BLaER1 treated with 17β-estradiol and CSF1 and Interleukin-3, amounts not matched to agents 10 nM and 100 nM (cell line): Measurements from ENCODE around the gene RPRD1B.

Source experiments
- H3K27ac ChIP-seq, 11 experiments: shearing (Covaris generic); formaldehyde crosslinking; 2 replicates each; pipeline ENCODE4 v1.8.1; 2022
- H3K27me3 ChIP-seq, 11 experiments: shearing (Covaris generic); formaldehyde crosslinking; 2 replicates each; pipeline ENCODE4 v1.8.1; 2022
- H3K36me3 ChIP-seq, 11 experiments: shearing (Covaris generic); formaldehyde crosslinking; 2 replicates each; pipeline ENCODE4 v1.8.1; 2022
- H3K4me1 ChIP-seq, 10 experiments: shearing (Covaris generic); formaldehyde crosslinking; 2 replicates each; pipeline ENCODE4 v1.8.1; 2022
- H3K4me2 ChIP-seq, 11 experiments: shearing (Covaris generic); formaldehyde crosslinking; 2 replicates each; pipeline ENCODE4 v1.8.1; 2022
- H3K4me3 ChIP-seq, 10 experiments: shearing (Covaris generic); formaldehyde crosslinking; 2 replicates each; pipeline ENCODE4 v1.8.1; 2022
- H3K9ac ChIP-seq, 11 experiments: shearing (Covaris generic); formaldehyde crosslinking; 2 replicates each; pipeline ENCODE4 v1.8.1; 2022
- H3K9me3 ChIP-seq, 11 experiments: shearing (Covaris generic); formaldehyde crosslinking; replicated peaks in 1 of 11; 2 replicates each; pipeline ENCODE4 v1.8.1; 2022
- H4K20me1 ChIP-seq, 11 experiments: shearing (Covaris generic); formaldehyde crosslinking; 2 replicates each; pipeline ENCODE4 v1.8.1; 2022
- Cebpa-rat ChIP-seq, 11 experiments: shearing (Covaris generic); IDR thresholded peaks; 2 replicates each; pipeline ENCODE4 v1.8.1; 2022

Gene RPRD1B

GRCh38 chr20:38111366-38112232 is 78.1 kb downstream of the RPRD1B start:
- Histone ChIP-seq H3K9ac (no peak overlapping the region), H3K9me3 (no peaks in the 10 kb centered on the region), H3K4me1 (peaks cover 8 to 22% (median 16%) of the 10 kb centered on the region in 10 experiments), H3K4me3 (no peak overlapping the region), H3K27ac (peak overlapping the region in 2 of 11 experiments; percentile 24 to 27; a peak in 2 of 22 replicates), H3K27me3 (no peaks in the 10 kb centered on the region), H4K20me1 (no peaks in the 10 kb centered on the region), H3K4me2 (peak overlapping the region in 7 of 11 experiments; percentile 8 to 45 (median 22); a peak in 9 of 22 replicates), H3K36me3 (no peaks in the 10 kb centered on the region)
- no peak for TF ChIP-seq Cebpa-rat (IDR thresholded peaks at IDR 0.05)

- TF ChIP-seq Cebpa-rat (IDR thresholded peaks at IDR 0.05), result no peak
- H3K9me3 ChIP-seq, result no peaks in the 10 kb centered on the region
- H3K4me1 ChIP-seq, result peaks cover 8 to 22% (median 16%) of the 10 kb centered on the region in 10 experiments
- no peaks in the 10 kb centered on the region for H3K36me3 ChIP-seq
- H3K9ac ChIP-seq, result no peak overlapping the region
- no peak overlapping the region for H3K27ac ChIP-seq
- H3K4me2 ChIP-seq, result peak overlapping the region in 5 of 11 experiments; percentile 8 to 45 (median 22); a peak in 7 of 22 replicates
- H3K27me3 ChIP-seq, result no peaks in the 10 kb centered on the region
- no peak overlapping the region for H3K4me3 ChIP-seq
- no peaks in the 10 kb centered on the region for H4K20me1 ChIP-seq
Observed at GRCh38 chr20:38112261-38112929, 78.8 kb downstream of the RPRD1B start.

DNA sequence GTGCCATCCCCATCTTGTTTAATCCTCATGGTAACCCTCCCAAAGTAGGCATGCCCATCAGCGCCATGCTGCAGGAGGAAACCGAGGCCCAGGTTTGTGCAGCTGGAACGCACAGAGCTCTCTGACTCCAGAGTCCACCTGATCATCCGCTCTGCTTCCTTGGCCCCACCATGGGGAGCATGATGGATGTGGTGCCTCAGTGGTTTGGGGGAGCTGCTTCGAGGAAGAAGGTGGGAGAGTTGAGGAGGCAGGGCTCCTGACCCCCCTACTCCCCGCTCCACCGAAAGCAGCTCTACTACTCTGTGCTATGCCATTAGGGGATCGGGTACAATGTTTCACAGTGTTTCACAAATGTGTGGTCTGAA is 79.4 kb downstream of the RPRD1B start:
- no peak overlapping the region for H3K4me2 ChIP-seq
- no peaks in the 10 kb centered on the region for H4K20me1 ChIP-seq
- no peak overlapping the region for H3K9ac ChIP-seq
- no peak overlapping the region; a peak in 1 of 22 replicates for H3K27ac ChIP-seq
- TF ChIP-seq Cebpa-rat (IDR thresholded peaks at IDR 0.05), result no peak
- H3K4me1 ChIP-seq, result peaks cover 8 to 22% (median 16%) of the 10 kb centered on the region in 10 experiments
- no peaks in the 10 kb centered on the region for H3K9me3 ChIP-seq
- no peak overlapping the region for H3K4me3 ChIP-seq
- H3K27me3 ChIP-seq, result no peaks in the 10 kb centered on the region
- H3K36me3 ChIP-seq, result no peaks in the 10 kb centered on the region

DNA sequence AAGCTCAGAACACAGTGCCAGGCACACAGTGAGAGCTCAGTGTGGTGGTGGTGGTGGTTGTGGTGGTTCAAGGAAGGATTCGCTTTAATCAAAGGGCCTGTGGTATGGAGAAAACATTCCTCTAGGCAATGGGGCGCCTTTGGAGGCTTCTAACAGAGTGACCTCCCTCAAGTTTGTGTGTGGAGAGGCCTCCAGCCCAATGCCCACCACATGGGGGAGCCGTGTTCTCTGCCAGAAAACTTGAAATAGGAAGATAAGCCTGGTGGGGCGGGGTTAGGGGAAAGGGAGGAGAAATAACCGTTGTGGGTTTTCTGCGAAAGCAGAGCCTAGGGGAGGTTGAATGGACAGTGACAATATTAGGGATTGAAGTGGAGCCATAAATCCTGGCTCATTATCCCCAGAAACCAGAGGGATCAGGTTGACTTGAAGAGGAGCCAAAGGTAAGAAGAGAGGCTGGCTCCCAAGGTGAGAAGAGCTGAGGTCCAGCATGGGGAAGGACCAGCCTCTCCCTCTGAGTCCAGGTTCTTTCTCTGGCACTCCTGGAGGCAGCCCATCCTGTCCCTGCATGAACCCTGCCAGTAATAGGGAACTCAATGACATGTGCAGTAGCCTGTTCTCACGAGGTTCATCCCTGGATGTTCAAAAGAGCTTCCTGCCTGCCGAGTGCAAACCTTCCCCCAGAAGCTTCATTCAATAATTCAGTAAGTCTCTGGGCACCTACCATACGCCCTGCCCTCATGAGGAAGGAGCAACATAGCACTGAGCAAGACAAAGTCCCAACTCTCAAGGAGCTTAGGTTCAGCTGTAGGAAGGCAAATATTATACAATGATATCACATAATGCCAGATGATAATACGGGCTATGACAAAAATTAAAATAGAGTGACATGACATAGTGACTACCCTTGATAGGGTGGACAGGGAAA is 80.1 kb downstream of the RPRD1B start:
- no peaks in the 10 kb centered on the region for H3K9me3 ChIP-seq
- H3K4me2 ChIP-seq, result peak overlapping the region in 5 of 11 experiments; percentile 37 to 76 (median 56); a peak in 9 of 22 replicates
- H3K4me3 ChIP-seq, result no peak overlapping the region
- H3K36me3 ChIP-seq, result no peaks in the 10 kb centered on the region
- H3K4me1 ChIP-seq, result peaks cover 8 to 22% (median 16%) of the 10 kb centered on the region in 10 experiments
- H3K27ac ChIP-seq, result no peak overlapping the region; a peak in 1 of 22 replicates
- no peak overlapping the region for H3K9ac ChIP-seq
- no peaks in the 10 kb centered on the region for H3K27me3 ChIP-seq
- no peak for TF ChIP-seq Cebpa-rat (IDR thresholded peaks at IDR 0.05)
- no peaks in the 10 kb centered on the region for H4K20me1 ChIP-seq

DNA sequence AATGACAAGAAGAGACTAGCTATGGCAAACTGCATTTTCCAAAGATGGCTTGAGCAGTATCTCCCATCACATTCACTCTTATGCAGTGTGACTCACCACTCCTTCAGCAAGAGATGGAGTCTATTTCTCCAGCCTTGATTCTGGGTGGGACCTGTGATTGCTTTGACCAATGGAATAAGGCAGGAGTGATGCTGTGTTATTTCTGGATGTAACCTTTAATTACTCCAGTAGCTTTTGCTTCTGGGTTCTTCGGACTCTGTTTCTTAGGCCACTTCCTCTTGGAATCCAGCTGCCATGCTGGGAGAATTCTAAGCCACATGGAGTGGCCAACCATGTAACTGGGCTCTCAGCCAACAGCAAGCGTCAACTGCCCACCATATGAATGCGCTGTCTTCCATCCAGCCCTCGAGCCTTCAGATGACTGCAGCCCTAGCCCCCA is 80.8 kb downstream of the RPRD1B start:
- no peak overlapping the region for H3K27ac ChIP-seq
- peak overlapping the region in 2 of 11 experiments; percentile 56 to 76; a peak in 2 of 22 replicates for H3K4me2 ChIP-seq
- no peak overlapping the region for H3K4me3 ChIP-seq
- H3K9ac ChIP-seq, result no peak overlapping the region
- no peaks in the 10 kb centered on the region for H3K9me3 ChIP-seq
- H4K20me1 ChIP-seq, result no peaks in the 10 kb centered on the region
- no peaks in the 10 kb centered on the region for H3K27me3 ChIP-seq
- H3K36me3 ChIP-seq, result no peaks in the 10 kb centered on the region
- H3K4me1 ChIP-seq, result peaks cover 8 to 22% (median 16%) of the 10 kb centered on the region in 10 experiments
- no peak for TF ChIP-seq Cebpa-rat (IDR thresholded peaks at IDR 0.05)

GRCh38 chr20:38115205-38115604 is 81.7 kb downstream of the RPRD1B start:
- no peak overlapping the region for H3K9ac ChIP-seq
- no peaks in the 10 kb centered on the region for H3K36me3 ChIP-seq
- no peaks in the 10 kb centered on the region for H3K9me3 ChIP-seq
- peaks cover 8 to 22% (median 16%) of the 10 kb centered on the region in 10 experiments for H3K4me1 ChIP-seq
- no peak overlapping the region for H3K4me2 ChIP-seq
- H3K4me3 ChIP-seq, result no peak overlapping the region
- H4K20me1 ChIP-seq, result no peaks in the 10 kb centered on the region
- no peak for TF ChIP-seq Cebpa-rat (IDR thresholded peaks at IDR 0.05)
- no peaks in the 10 kb centered on the region for H3K27me3 ChIP-seq
- no peak overlapping the region for H3K27ac ChIP-seq

DNA sequence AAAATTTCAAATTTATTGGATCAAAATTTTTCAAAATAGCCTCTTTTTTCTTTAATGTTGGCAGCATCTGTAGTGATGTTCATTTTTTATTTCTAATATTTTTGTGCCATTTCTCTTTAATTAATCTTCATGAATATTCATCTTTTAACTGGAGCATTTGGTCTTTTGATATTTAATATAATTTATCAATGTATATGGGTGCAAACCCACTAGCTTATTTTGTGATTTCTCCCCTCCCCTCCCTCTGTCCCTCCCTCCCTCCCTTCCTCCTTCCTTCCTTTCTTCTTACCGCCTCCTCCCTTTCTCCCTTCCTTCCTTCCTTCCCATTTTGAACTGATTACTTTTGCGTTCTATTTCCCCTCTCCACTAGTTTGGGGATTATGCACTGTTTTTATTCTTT is 82.3 kb downstream of the RPRD1B start:
- no peak for TF ChIP-seq Cebpa-rat (IDR thresholded peaks at IDR 0.05)
- H3K9ac ChIP-seq, result no peak overlapping the region
- H4K20me1 ChIP-seq, result no peaks in the 10 kb centered on the region
- no peaks in the 10 kb centered on the region for H3K27me3 ChIP-seq
- H3K4me3 ChIP-seq, result no peak overlapping the region
- no peaks in the 10 kb centered on the region for H3K36me3 ChIP-seq
- peaks cover 8 to 22% (median 16%) of the 10 kb centered on the region in 10 experiments for H3K4me1 ChIP-seq
- no peaks in the 10 kb centered on the region for H3K9me3 ChIP-seq
- no peak overlapping the region for H3K4me2 ChIP-seq
- no peak overlapping the region for H3K27ac ChIP-seq

DNA sequence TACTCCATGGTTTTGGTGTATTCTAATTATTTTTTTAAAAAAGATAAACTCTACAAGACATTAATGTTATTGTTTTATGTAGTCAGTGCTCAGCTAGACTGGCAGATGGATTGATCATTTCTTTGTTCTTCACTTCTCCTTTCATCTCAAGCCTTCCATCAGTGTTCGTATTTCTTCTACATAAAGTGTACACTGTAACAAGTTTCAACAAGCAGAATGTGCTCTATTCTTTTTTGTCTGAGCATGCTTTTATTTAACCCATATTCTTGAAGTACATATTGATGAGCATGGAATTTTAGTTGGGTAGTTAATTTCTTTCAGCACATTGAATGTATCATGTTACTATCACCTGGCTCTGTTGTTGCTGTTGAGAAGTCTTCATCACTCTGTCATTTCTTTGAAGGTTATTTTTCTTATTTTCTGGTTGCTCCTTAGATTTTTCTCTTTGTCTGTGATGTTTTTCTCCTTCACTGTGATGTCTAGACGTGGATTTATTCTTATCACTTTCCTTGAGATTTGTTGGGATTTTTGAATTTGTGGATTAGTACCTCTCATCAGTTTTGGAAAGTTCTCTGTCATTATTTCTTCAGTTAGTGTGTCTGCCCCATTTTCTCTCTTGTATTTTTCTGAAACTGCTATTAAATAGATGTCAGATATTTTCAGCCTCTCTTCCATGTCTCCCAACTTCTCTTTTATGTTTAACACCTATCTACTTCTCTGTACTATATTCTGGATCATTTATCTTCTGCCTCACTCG is 83.0 kb downstream of the RPRD1B start:
- Histone ChIP-seq H3K9ac (no peak overlapping the region), H3K4me2 (no peak overlapping the region), H3K9me3 (no peaks in the 10 kb centered on the region), H3K4me3 (no peak overlapping the region), H3K27me3 (no peaks in the 10 kb centered on the region), H3K36me3 (no peaks in the 10 kb centered on the region), H4K20me1 (no peaks in the 10 kb centered on the region), H3K4me1 (peaks cover 3 to 20% (median 13%) of the 10 kb centered on the region in 10 experiments), H3K27ac (no peak overlapping the region)
- TF ChIP-seq Cebpa-rat (IDR thresholded peaks at IDR 0.05), result no peak
